Type B pancreatic cell (in vitro differentiated cells): ENCODE data around the gene PPFIBP2. TPM values are rescaled to one million over a fixed set of nuclear protein-coding genes. Genes with fewer than 3 reads are reported as not detected.

Experiments used
- DNase-seq: peaks from one replicate; pipeline ENCODE4 v3.0.0; 2021; ENCODE audit warnings: mixed read lengths; ENCODE audit not compliant: unreplicated experiment; ENCODE audit errors: extremely low spot score
- H3K27ac Mint-ChIP-seq: 2 replicates; pipeline ENCODE4 v1.8.0; 2021; ENCODE audit warnings: mild to moderate bottlenecking, mixed read lengths
- H3K27me3 Mint-ChIP-seq: 2 replicates; pipeline ENCODE4 v1.8.0; 2021; ENCODE audit warnings: mixed read lengths
- H3K36me3 Mint-ChIP-seq: 2 replicates; pipeline ENCODE4 v1.8.0; 2021; ENCODE audit warnings: mixed read lengths
- H3K4me1 Mint-ChIP-seq: one replicate; pipeline ENCODE4 v1.8.0; 2021; ENCODE audit warnings: mixed read lengths; ENCODE audit not compliant: unreplicated experiment
- H3K4me3 Mint-ChIP-seq: 2 replicates; pipeline ENCODE4 v1.8.0; 2021; ENCODE audit warnings: mild to moderate bottlenecking, mixed read lengths
- H3K9me3 Mint-ChIP-seq: 2 replicates; pipeline ENCODE4 v1.8.0; 2021; ENCODE audit warnings: mixed read lengths
- total RNA-seq: library from RNA; stranded (reverse); gene quantifications from 2 replicates; pipeline ENCODE4 v1.2.1, GENCODE V29; 2021; ENCODE audit warnings: low replicate concordance
- TF ChIP-seq, protein P1 (sequence below): fragments of 200-600 bp; sonication (generic); conservative IDR thresholded peaks from 2 replicates; pipeline ENCODE4 v1.5.0; 2021; ENCODE audit warnings: antibody characterized with exemption, mild to moderate bottlenecking

The PPFIBP2 gene
- total RNA-seq, 1 donor from 2014 or later = 70.7 TPM

DNA sequence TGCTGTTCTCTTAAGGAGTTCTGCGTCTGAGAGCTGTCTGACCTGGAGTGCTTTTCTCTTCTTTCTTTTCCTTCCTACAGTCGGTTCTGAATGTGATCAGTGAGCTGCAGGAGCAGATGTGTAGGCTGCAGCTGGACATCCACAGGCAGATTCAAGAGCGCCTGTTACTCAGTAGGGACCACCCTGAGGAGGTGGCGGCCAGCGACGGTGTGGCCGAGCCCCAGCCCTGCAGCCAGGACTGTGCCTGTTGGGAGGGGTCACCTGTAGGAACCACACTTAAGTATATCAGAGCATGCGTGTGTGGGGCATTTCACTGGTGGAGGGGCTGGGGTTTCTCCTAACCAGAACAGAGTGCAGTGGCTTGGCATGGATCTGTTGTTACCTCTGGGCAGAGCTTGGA, 103.2 kb downstream of the PPFIBP2 start:
- Mint-ChIP-seq H3K27ac (no peak overlapping the region), H3K4me1 (peaks cover 14% of the 10 kb centered on the region), H3K9me3 (no peaks in the 10 kb centered on the region), H3K36me3 (peaks cover 19% of the 10 kb centered on the region), H3K27me3 (no peaks in the 10 kb centered on the region), H3K4me3 (no peak overlapping the region)
- DNase-seq = no peak
- TF ChIP-seq, protein P1, sequence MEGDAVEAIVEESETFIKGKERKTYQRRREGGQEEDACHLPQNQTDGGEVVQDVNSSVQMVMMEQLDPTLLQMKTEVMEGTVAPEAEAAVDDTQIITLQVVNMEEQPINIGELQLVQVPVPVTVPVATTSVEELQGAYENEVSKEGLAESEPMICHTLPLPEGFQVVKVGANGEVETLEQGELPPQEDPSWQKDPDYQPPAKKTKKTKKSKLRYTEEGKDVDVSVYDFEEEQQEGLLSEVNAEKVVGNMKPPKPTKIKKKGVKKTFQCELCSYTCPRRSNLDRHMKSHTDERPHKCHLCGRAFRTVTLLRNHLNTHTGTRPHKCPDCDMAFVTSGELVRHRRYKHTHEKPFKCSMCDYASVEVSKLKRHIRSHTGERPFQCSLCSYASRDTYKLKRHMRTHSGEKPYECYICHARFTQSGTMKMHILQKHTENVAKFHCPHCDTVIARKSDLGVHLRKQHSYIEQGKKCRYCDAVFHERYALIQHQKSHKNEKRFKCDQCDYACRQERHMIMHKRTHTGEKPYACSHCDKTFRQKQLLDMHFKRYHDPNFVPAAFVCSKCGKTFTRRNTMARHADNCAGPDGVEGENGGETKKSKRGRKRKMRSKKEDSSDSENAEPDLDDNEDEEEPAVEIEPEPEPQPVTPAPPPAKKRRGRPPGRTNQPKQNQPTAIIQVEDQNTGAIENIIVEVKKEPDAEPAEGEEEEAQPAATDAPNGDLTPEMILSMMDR = no peak

DNA sequence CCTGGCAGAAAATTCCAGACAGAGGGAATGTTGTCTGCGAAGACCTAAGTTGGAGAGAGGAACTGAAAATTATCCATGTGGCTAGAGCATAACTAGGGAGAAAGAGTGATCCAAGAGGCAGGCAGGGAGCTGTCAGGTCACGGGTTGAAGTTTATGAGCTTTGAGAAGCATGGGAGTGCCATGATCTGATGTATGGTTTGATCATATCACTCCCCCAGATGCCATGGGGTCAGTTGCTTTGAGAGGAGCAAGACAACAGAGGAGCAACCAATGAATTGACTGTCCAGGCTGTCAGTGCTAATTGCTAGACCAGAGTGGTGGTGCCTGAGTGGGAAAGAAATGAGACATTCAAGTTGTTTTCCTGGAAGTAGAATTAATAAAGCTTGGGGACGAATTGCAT, 105.5 kb downstream of the PPFIBP2 start:
- DNase-seq = no peak
- Mint-ChIP-seq H3K27me3 (no peaks in the 10 kb centered on the region), H3K9me3 (no peaks in the 10 kb centered on the region), H3K36me3 (peaks cover 32% of the 10 kb centered on the region), H3K27ac (no peak overlapping the region), H3K4me1 (no peaks in the 10 kb centered on the region), H3K4me3 (no peak overlapping the region)
- TF ChIP-seq, protein P1 = no peak

DNA sequence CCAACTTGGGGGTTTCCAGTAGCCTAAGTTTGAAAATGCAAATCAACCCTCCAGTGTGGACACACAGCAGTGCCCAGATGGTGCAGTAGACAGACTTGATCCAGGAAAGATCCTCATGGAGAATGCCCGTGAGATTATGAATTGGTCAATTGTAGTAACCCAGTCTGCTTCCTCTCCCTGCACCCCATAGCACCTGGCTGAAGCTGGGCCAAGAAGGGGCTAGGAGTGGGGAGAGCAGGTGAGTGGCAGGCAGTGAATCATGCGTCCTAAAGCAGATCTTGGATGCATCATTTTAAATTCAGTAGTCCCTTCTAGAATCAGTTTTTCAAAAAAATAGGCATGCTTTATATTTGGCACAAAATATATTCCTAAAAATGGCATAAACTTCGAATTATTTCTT, 107.3 kb downstream of the PPFIBP2 start:
- Mint-ChIP-seq H3K36me3 (peaks cover 34% of the 10 kb centered on the region), H3K4me1 (no peaks in the 10 kb centered on the region), H3K27ac (no peak overlapping the region)

DNA sequence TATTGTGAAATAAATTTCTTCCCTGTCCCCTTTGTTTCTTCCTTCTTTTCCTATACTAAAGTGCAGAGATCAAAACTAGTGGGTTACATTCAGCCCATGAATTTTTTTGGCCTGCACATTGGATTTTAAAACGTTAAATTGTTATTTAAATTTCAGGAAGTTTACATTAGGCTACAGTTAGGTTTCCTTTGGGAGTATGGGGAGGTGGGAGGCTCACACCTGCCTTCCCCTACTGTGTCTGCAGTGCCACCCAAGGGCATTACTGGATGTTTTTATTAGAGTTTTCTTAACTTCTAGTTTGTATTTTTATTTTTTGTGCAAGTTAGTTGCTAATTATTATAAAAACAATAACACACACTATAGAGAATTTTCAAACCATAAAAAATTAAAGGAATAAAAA, 107.8 kb downstream of the PPFIBP2 start:
- no peaks in the 10 kb centered on the region for H3K27me3 Mint-ChIP-seq
- no peak overlapping the region for H3K4me3 Mint-ChIP-seq
- DNase-seq = no peak
- H3K36me3 Mint-ChIP-seq = peaks cover 32% of the 10 kb centered on the region
- no peaks in the 10 kb centered on the region for H3K9me3 Mint-ChIP-seq
- TF ChIP-seq, protein P1 = no peak
- no peaks in the 10 kb centered on the region for H3K4me1 Mint-ChIP-seq
- no peak overlapping the region for H3K27ac Mint-ChIP-seq

More for the DNA sequence above, 107.3 kb downstream of the PPFIBP2 start:
- Mint-ChIP-seq H3K9me3 (no peaks in the 10 kb centered on the region), H3K4me3 (no peak overlapping the region), H3K27me3 (no peaks in the 10 kb centered on the region)
- TF ChIP-seq, protein P1 = no peak
- DNase-seq = no peak

DNA sequence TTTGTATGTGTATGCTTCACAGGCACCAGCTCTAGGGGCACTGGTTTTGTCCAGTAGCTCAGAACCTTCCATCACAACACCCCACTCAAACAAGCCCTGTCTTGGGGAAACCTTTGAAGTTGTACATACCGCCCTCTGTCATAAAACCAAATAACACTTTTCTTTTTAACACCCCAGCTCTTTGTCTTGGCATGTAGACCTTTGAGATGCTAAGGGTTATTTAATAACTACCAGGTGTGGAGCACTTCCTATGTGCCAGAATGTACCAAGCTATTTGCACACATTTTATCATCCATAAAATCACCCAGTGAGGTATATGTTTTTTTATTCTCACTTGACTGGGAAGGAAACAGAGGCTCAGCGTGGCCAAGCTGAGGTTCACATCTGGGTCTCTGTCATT, 108.9 kb downstream of the PPFIBP2 start:
- no peak overlapping the region for H3K4me3 Mint-ChIP-seq
- no peak overlapping the region for H3K27ac Mint-ChIP-seq
- peaks cover 30% of the 10 kb centered on the region for H3K36me3 Mint-ChIP-seq
- TF ChIP-seq, protein P1 = no peak
- no peaks in the 10 kb centered on the region for H3K27me3 Mint-ChIP-seq
- H3K4me1 Mint-ChIP-seq = no peaks in the 10 kb centered on the region
- no peaks in the 10 kb centered on the region for H3K9me3 Mint-ChIP-seq
- DNase-seq = no peak

DNA sequence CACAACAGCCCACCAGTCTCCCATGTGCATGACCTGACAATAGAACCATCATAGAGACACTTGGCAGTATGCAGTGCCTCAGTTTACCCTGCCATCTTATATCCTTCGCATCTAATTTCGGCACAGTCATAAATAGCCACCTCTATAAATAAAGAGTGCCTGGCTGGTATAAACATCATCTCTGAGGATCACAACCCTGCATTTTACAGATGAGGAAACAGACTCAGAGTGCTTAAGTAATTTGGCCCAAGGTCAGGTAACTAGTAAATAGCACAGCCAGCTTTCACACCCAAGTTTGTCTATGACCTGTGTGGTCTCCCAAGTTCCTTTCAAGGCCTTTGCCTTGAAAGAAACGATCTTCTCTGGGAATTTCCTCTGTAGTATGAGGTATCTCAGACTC, 114.9 kb downstream of the PPFIBP2 start:
- no peak for DNase-seq
- Mint-ChIP-seq H3K9me3 (no peaks in the 10 kb centered on the region), H3K4me3 (no peak overlapping the region), H3K4me1 (no peaks in the 10 kb centered on the region), H3K27me3 (no peaks in the 10 kb centered on the region), H3K36me3 (peaks cover 31% of the 10 kb centered on the region), H3K27ac (no peak overlapping the region)
- TF ChIP-seq, protein P1 = no peak
